Epithelial cell of proximal tubule (primary cell): Measurements from ENCODE around the gene IGDCC3. TPM values are rescaled to one million over a fixed set of nuclear protein-coding genes. Genes with fewer than 3 reads are reported as not detected.

Source experiments
- DNase-seq: peaks from one replicate; pipeline ENCODE4 v3.0.0-alpha.2; 2011; ENCODE audit warnings: low read depth
- H3K4me3 ChIP-seq: 2 replicates; pipeline ENCODE4 v1.5.1; 2011; ENCODE audit warnings: low read depth, mild to moderate bottlenecking, low read length
- CTCF ChIP-seq: conservative IDR thresholded peaks from 2 replicates; pipeline ENCODE4 v1.5.1; 2012; ENCODE audit warnings: low read depth, mild to moderate bottlenecking, low read length
- total RNA-seq: library from RNA; depleted of rRNA; stranded (reverse); fragments of >200 nt; gene quantifications from 2 replicates; pipeline ENCODE4 v1.2.3, GENCODE V29; 2015

The IGDCC3 gene
- total RNA-seq, 1 donor from 2014 or later = not detected

DNA sequence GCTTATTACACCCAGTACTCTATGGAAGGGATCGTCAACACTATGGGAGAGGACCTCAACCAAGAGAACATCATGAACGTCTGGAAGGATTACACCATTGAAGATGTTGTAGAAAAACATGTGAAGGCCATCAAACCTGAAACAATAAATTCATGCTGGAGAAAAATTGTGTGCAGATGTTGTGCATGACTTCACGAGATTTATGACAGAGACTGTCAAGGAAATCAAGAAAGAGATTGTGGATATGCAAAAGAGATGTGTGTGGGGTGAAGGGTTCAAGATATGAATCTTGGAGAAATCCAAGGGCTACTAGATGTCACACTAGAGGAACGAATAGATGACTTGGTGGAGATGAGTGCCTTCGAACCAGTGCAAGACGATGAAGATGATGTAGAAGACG lies 87.6 kb downstream of the IGDCC3 start:
- H3K4me3 ChIP-seq = no peak overlapping the region
- no peak for TF ChIP-seq CTCF
- no peak for DNase-seq

GRCh38 chr15:65289261-65289854 lies 88.4 kb downstream of the IGDCC3 start:
- no peak for DNase-seq
- no peak overlapping the region for H3K4me3 ChIP-seq
- TF ChIP-seq CTCF = no peak

- H3K4me3 ChIP-seq = no peak overlapping the region
- no peak for DNase-seq
- TF ChIP-seq CTCF = no peak
Observed at GRCh38 chr15:65287520-65287855, 90.3 kb downstream of the IGDCC3 start.

- no peak for DNase-seq
- peak; percentile 34 for TF ChIP-seq CTCF
- H3K4me3 ChIP-seq = peak within 1 kb of the TSS; percentile 87
Observed at GRCh38 chr15:65286704-65287519, 90.9 kb downstream of the IGDCC3 start, which contains the start of gene PARP16. PARP16 (minus strand) TSS chr15:65286883; CDS start chr15:65286426, 457 bp downstream.

DNA sequence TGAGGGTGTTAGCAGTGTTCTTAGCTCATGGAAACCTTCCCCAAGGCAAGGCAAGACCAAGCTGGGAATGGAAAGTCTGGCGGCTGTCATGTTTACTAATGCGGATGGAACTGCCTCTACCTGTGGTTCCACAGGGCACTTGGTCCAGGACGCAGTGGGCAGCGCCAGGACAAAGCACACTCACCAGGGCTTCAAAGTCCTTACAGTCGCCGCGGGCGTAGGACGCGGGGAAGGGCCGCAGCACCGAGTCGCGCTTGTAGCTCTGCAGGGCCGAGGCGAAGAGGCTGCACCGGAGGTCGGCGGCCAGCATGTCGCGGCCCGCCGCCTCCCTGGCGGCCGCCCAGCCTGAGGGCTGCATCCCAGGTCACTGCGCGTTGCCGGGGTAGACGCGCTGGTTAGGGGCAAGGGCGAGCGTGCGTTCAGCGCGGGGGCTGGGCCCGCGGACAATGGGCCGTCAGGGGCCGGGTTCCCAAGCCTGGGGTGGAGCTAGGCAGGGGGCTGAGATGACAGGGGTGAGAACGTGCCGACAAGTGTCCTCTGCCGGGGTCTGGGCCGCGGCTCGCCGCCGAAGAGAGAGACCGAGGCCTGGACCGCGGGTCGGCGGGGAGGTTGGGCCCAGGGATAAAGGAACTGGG lies 91.6 kb downstream of the IGDCC3 start:
- no peak for TF ChIP-seq CTCF
- no peak for DNase-seq
- H3K4me3 ChIP-seq = peak overlapping the region; percentile 87

- no peak for DNase-seq
- no peak for TF ChIP-seq CTCF
- H3K4me3 ChIP-seq = peak overlapping the region; percentile 87
Observed at GRCh38 chr15:65285291-65286068, 92.3 kb downstream of the IGDCC3 start.
